NCI-H1417 (cell line): Measurements from ENCODE around the gene SRPK3.
A peak's percentile ranks its signal among the peaks of the same experiment; 100 is the strongest.

Experiments
- DNase-seq, 3 experiments: peaks; one replicate each; lab custom pipeline; 2025; lab: John Stamatoyannopoulos, UW

Gene SRPK3

GRCh38 chrX:153770601-153771414, 10.0 kb upstream of the SRPK3 start:
- no peak for DNase-seq

GRCh38 chrX:153771415-153772315, 9.2 kb upstream of the SRPK3 start:
- no peak for DNase-seq

GRCh38 chrX:153772316-153773217, 8.3 kb upstream of the SRPK3 start:
- DNase-seq = no peak

GRCh38 chrX:153773218-153773611, 7.6 kb upstream of the SRPK3 start:
- no peak for DNase-seq

GRCh38 chrX:153773741-153774575, 6.9 kb upstream of the SRPK3 start:
- DNase-seq = no peak

GRCh38 chrX:153774576-153775292, 6.1 kb upstream of the SRPK3 start:
- no peak for DNase-seq

- no peak for DNase-seq
These were observed 5.3 kb upstream of the SRPK3 start for GRCh38 chrX:153775293-153776119.

- no peak for DNase-seq
These were observed 4.7 kb upstream of the SRPK3 start for GRCh38 chrX:153776120-153776599.

- DNase-seq = no peak
These were observed 4.2 kb upstream of the SRPK3 start for GRCh38 chrX:153776611-153777045.

GRCh38 chrX:153777261-153778090, 3.4 kb upstream of the SRPK3 start:
- DNase-seq = no peak

- DNase-seq = no peak
These were observed 2.7 kb upstream of the SRPK3 start for GRCh38 chrX:153778181-153778580.

- no peak for DNase-seq
These were observed 2.1 kb upstream of the SRPK3 start for GRCh38 chrX:153778684-153779101.

GRCh38 chrX:153779891-153780677, 757 bp upstream of the SRPK3 start:
- DNase-seq = peak in 1 of 3 experiments; percentile 41

GRCh38 chrX:153781428-153782047, 697 bp downstream of the SRPK3 start:
- no peak for DNase-seq

GRCh38 chrX:153782313-153782712, 1.5 kb downstream of the SRPK3 start:
- peak; percentile 15 to 80 (median 46) for DNase-seq

- DNase-seq = no peak
These were observed 2.0 kb downstream of the SRPK3 start for GRCh38 chrX:153782871-153783270.
